ENCODE measurements around the gene WNT9A. TPM values are rescaled to one million over a fixed set of nuclear protein-coding genes. Genes with fewer than 3 reads are reported as not detected.

Gene WNT9A
- total and polyA plus RNA-seq, 9 of the 15 experiments (the other 6 are each of a cell fraction or from before 2014, with no cell fraction given): 0.04 to 0.17 (median 0.10) TPM; not detected in 4

DNA sequence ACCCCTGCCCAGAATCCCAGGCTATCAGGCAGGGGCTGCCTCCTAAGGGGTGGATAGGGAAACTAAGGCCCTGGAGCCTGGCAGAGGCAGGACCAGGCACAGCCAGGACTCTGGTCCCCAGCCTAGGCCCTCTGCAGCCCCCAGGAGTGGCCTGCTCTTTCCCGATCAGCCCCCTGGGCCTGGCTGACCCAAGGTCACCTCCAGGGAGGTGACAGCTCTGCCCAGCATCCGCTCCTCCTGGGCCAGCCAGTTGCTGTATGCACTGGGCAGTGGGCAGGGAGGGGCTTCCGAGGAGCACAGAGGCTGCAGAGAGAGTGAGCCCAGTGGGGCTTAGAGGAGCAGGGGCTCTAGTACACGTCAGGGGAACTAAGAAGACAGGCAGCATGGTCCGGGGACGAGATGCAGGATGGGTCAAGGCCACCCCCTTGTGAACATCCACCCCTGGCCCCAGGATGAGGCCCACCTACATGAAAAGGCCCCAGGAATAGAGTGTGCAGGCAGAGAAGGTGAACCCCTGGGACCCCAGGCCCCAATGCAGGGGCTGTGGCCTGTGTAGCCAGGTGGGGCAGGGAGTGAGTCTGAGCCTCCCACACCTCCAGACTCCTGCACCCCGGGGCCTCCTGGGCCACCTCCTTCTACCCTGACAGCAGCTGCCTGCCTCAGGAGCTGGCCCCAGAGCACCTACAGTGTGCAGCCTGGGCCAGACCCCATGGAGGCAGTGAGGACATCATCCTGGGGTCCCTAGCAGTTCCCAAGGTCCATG is 32.8 kb downstream of the WNT9A start:
- ChIA-PET CTCF (ENCODE audit: low intra/inter-chr PET ratio) (no interaction called here), POLR2A (interaction anchor here (0.6 to 1.1 kb wide), 2 partner anchors 10 to 180 kb away, joined by 3 read pairs; partner anchors contain the start of genes JMJD4 and SNAP47)
- H3K27ac ChIP-seq (ENCODE audit: extremely low read depth, low read depth, low read length): no peak overlapping the region
- H3K27me3 ChIP-seq (ENCODE audit: control insufficient read depth in 2 of 2, insufficient read depth in 2 of 2, low read length in 2 of 2): peaks cover 15 to 59% of the 10 kb centered on the region in 2 experiments; a peak in 4 of 5 replicates
- H3K4me3 ChIP-seq: no peak overlapping the region
- H3K36me3 ChIP-seq (ENCODE audit: control insufficient read depth, insufficient read depth, low read length): no peaks in the 10 kb centered on the region
- 0 out of 2 replicates have a peak, but pooled peaks cover 5% of the 10 kb centered on the region for H4K20me1 ChIP-seq (replicated peaks; ENCODE audit: control insufficient read depth, insufficient read depth, low read length)
- in situ Hi-C loops (cut with MboI) (no loop called here), intact Hi-C loops (cut with micrococcal nuclease) (no loop called here)
- H3K4me2 ChIP-seq (ENCODE audit: insufficient read depth, low read length): no peak overlapping the region
- H3K9me3 ChIP-seq (replicated peaks; ENCODE audit: control insufficient read depth, insufficient read depth, low read depth, low read length): no peaks in the 10 kb centered on the region; the same call in 1 of the 2 replicates
- no peak for ATAC-seq
- WGBS (ENCODE audit: insufficient coverage, low coverage, missing lambda C conversion rate): 2% methylated on average over 7 of the region's 7 CpGs
- H3K9me1 ChIP-seq (ENCODE audit: control insufficient read depth, insufficient read depth, low read length): no peaks in the 10 kb centered on the region
- H3K4me1 ChIP-seq (replicated peaks in 1 of 2; ENCODE audit: control insufficient read depth in 2 of 2, insufficient read depth in 2 of 2, low read length in 2 of 2): peaks cover 0 to 27% of the 10 kb centered on the region in 2 experiments; a peak in 3 of 5 replicates
- H3K9ac ChIP-seq (ENCODE audit: insufficient read depth in 1 of 2, low read depth in 2 of 2, low read length in 2 of 2): no peak overlapping the region; a peak in 1 of 4 replicates
- no TSS peak for BruUV-seq (replicated peaks)
- DNase-seq (ENCODE audit: extremely low read depth in 1 of 4, low spot score in 3 of 4): no peak
- FAIRE-seq: no peak
- H3K79me2 ChIP-seq (ENCODE audit: control insufficient read depth, insufficient read depth, low read length): no peaks in the 10 kb centered on the region
- no peak overlapping the region for H2AFZ ChIP-seq (ENCODE audit: low read depth, low read length)
- TF ChIP-seq KDM1A (IDR thresholded peaks at IDR 0.05) (no peak), SETDB1 (IDR thresholded peaks at IDR 0.05; ENCODE audit: low read length) (no peak), ZC3H8 (IDR thresholded peaks at IDR 0.05) (no peak), HDAC3 (IDR thresholded peaks at IDR 0.05; ENCODE audit: borderline replicate concordance, partially characterized antibody) (no peak), U2AF2 (optimal IDR thresholded peaks at IDR 0.05; ENCODE audit: low read depth, low read length) (no peak), HNRNPLL (IDR thresholded peaks at IDR 0.05; ENCODE audit: low read depth, low read length, poor library complexity, severe bottlenecking) (no peak), ZNF695 (CRISPR knock-in tag; IDR thresholded peaks at IDR 0.05) (no peak), TEAD1 (CRISPR knock-in tag; IDR thresholded peaks at IDR 0.05) (no peak), MNT (conservative IDR thresholded peaks at IDR 0.05) (no peak), MEF2D (tag; conservative IDR thresholded peaks at IDR 0.05; ENCODE audit: low read depth) (no peak), TEAD2 (tag; IDR thresholded peaks at IDR 0.05) (no peak), MXI1 (IDR thresholded peaks at IDR 0.05; ENCODE audit: low read depth, low read length) (no peak), MYNN (IDR thresholded peaks at IDR 0.05) (no peak), MYNN (CRISPR knock-in tag; IDR thresholded peaks at IDR 0.05) (no peak), TAF7 (tag; IDR thresholded peaks at IDR 0.05) (no peak), ZNF217 (CRISPR knock-in tag; IDR thresholded peaks at IDR 0.05) (no peak), ZKSCAN3 (CRISPR knock-in tag; IDR thresholded peaks at IDR 0.05) (no peak), ILK (tag; IDR thresholded peaks at IDR 0.05; ENCODE audit: borderline replicate concordance, low read depth) (no peak)
- TF ChIP-seq, protein P1, sequence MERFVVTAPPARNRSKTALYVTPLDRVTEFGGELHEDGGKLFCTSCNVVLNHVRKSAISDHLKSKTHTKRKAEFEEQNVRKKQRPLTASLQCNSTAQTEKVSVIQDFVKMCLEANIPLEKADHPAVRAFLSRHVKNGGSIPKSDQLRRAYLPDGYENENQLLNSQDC (CRISPR knock-in tag; IDR thresholded peaks at IDR 0.05): no peak
- TF ChIP-seq, protein P2, sequence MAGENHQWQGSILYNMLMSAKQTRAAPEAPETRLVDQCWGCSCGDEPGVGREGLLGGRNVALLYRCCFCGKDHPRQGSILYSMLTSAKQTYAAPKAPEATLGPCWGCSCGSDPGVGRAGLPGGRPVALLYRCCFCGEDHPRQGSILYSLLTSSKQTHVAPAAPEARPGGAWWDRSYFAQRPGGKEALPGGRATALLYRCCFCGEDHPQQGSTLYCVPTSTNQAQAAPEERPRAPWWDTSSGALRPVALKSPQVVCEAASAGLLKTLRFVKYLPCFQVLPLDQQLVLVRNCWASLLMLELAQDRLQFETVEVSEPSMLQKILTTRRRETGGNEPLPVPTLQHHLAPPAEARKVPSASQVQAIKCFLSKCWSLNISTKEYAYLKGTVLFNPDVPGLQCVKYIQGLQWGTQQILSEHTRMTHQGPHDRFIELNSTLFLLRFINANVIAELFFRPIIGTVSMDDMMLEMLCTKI (IDR thresholded peaks at IDR 0.05; ENCODE audit: partially characterized antibody): no peak
